Measurements from ENCODE around the gene CHFR. TPM values are rescaled to one million over a fixed set of nuclear protein-coding genes. Genes with fewer than 3 reads are reported as not detected.

Gene CHFR
- 10 to 100 TPM; 88.5 to 93.7 TPM for total RNA-seq

GRCh38 chr12:132887513-132888351 lies at the start of gene CHFR:
Gene CHFR (minus strand): TSS chr12:132887605. CDS start chr12:132887328, 277 bp downstream.

GRCh38 chr12:132828706-132829534 lies 58.5 kb downstream of the CHFR start, which contains the start of gene GOLGA3:
Gene GOLGA3 (minus strand): TSS chr12:132828869. CDS start chr12:132822128, 6,741 bp downstream.

Other genes with a start within 250 kb of the CHFR start
- gene POLE, start 200.3 kb downstream of the CHFR start, total RNA-seq = 100 to 1,000 TPM; 118 to 132 TPM
- gene PXMP2, start 200.0 kb downstream of the CHFR start, total RNA-seq = 10 to 100 TPM; 32.6 to 33.2 TPM
- gene PGAM5, start 176.8 kb downstream of the CHFR start, total RNA-seq = 10 to 100 TPM; 36.9 to 38.8 TPM
- 10 to 100 TPM; 77.1 to 86.1 TPM for gene ANKLE2, start 125.8 kb downstream of the CHFR start, total RNA-seq
- gene GOLGA3, start 58.7 kb downstream of the CHFR start, total RNA-seq = 10 to 100 TPM; 51.1 to 52.2 TPM
- gene ZNF605, start 68.7 kb upstream of the CHFR start, total RNA-seq = 10 to 100 TPM; 11.3 to 11.7 TPM
- gene ZNF26, start 98.8 kb upstream of the CHFR start, total RNA-seq = 10 to 100 TPM; 20.3 to 21.8 TPM
- gene ZNF84, start 149.9 kb upstream of the CHFR start, total RNA-seq = 10 to 100 TPM; 25.8 TPM
- 10 to 100 TPM; 16.3 to 19.5 TPM for gene ZNF140, start 193.3 kb upstream of the CHFR start, total RNA-seq
- gene ZNF891, start 242.7 kb upstream of the CHFR start, total RNA-seq = 1 to 10 TPM; 3.0 to 3.4 TPM
- gene ZNF10, start 243.0 kb upstream of the CHFR start, total RNA-seq = 1 to 10 TPM; 9.2 TPM

All from activated naive CD4-positive, alpha-beta T cell treated with anti-CD3 and anti-CD28 coated beads, Interleukin-2, amount 10 ng/mL, durations not matched to agents 5 hours and 36 hours (primary cell).